GM19452 (cell line): ENCODE results near the gene ANKS1A.

Experiments used
- ATAC-seq: cut with Tn5 transposase; IDR thresholded peaks from one replicate; pipeline ENCODE4 v1.9.1; 2021; ENCODE audit not compliant: unreplicated experiment

Gene ANKS1A

DNA sequence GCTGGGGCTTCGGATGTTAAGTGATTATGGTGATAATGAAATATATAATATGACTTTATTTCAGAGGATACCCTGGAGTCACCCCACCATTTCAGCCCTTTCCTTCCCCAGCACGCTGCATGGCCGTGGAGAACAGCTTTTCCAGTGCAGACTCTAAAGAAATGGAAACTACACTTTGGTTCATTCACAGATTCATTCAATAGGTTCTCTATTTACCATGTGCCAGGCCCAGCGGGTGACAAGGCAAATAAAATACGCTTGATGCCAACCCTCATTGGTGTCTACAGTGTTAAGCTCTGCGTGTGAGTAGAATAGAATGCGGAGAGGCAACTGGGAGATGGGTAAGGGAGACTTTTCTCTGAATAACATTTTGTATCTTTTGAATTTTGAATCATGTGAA, 162.3 kb downstream of the ANKS1A start:
- ATAC-seq = no peak

DNA sequence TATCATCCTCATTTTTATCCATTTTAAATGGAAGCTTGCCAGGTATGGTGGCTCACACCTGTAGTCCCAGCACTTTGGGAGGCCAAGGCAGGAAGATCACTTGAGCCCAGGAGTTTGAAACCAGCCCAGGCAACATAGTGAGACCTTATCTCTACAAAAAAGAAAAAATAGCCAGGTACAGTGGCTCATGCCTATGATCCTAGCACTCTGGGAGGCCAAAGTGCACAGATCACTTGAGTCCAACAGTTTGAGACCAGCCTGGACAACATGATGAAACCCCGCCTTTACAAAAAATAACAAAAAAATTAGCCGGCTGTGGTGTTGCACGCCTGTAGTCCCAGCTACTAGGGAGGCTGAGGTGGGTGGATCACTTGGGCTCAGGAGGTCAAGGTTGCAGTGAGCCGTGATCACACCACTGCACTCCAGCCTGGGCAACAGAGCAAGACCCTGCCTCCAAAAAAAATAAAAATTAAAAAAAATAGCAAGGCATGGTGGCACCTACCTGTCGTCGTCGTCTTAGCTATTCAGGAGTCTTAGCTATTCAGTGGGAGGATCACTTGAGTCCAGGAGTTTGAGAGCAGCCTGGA, 163.0 kb downstream of the ANKS1A start:
- ATAC-seq = no peak

DNA sequence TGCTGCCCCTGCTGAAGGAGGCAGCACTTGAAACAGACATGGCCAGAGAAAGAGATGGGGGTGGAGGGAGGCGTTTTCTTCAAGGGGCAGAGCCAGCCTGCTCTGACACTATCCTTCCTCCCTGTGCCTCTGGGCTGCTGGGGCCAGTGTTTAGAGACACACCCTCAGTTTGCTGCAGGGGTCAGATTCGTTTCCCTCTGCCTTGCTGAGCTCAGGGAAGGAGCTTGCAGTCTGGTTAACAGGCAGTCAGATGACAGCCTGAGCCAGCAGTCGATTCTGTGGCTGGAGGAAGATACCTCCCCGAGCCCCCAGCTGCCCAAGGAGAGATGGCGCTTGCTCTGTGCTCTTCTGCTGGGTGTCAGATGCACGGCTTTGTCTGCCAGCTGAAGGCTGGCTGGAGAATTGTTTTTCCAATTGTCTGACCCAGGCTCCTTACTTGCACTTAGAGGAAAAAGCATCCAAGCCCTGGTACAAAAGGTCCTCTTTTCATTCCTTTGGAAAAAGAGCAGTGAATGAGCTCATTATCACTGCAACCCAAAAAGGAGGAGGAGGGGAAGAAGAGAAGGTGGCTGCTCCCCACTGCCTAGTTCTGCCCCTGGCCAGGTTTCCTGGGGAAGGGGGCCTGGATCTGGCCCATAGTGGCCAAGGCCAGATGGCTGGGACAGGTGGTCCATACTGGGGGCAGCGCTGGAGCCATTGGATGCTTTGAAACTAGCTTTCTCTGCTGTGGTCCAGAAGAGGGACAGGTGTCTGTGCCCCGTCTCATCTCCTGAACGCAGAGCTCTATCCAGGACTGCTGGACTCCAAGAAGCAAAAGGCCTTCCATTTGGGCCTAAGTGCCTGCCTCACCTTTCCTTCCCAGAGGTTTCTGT, 163.9 kb downstream of the ANKS1A start:
- no peak for ATAC-seq

DNA sequence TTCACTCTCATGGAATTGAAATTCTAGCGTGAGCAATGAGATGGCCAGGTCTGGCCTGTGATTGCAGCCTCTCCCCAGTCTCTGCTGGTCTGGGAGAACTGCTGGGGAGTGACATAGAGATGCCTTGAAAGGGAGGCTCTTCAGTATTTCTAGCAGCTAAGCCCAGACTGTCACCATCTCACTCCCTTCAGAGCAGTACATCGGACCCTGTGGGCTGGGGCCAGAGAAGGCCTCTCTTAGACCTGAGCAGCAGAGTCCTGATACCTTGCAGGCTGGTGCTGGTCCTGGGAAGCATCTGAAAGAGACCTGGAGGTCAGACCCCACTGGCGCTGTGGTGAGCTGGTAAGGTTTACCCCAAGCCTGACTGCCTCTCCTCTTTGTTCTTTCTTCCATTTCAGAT, 164.6 kb downstream of the ANKS1A start:
- ATAC-seq = no peak

DNA sequence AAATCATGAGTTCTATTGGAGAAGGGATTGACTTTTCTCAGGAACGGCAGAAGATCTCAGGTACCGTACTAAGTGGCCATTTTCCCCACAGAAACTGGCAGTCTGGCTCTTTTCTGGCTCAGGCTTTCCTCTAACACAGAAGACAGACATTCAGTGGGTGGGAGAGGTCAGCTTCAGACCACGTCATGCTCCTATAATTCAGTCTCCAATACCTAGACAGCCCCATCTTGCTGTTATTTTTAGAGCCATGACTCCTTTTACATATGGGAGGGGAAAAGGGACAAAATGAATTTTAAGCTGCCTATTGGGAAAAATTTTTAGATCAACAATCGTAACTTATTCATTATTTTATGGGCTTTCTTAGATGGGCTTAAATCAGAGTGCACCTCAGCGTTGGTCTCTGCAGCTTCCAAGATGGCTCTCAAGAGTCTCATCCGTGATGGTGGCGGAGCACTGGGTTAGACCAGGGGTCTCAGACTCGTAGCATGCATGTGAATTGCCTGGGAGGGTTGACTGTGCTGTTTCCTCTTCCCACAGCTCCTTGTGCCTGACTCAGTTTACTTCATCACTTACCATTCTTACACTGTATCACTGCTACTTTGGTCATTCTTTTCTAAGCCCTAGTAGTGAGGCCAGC, 165.2 kb downstream of the ANKS1A start:
- ATAC-seq = no peak

DNA sequence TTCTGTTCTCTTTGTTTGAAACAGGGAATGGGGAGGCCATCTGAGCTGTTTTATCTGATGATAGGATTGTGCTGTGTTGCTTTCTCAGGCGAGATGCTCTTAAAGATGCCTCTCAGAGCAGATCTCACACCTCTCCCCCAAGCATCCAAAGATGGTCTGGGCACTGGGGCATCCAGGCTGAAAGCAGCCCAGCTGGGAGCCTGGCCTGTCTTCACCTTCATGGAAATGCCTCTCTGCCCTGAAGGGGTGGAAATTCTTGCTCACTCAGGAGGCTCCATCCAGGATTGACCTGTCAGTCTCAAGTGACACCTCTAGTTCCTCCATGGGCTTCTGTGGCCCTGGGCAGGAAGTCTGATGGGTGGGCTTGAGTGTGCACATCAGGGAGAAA, 165.7 kb downstream of the ANKS1A start:
- ATAC-seq = no peak

DNA sequence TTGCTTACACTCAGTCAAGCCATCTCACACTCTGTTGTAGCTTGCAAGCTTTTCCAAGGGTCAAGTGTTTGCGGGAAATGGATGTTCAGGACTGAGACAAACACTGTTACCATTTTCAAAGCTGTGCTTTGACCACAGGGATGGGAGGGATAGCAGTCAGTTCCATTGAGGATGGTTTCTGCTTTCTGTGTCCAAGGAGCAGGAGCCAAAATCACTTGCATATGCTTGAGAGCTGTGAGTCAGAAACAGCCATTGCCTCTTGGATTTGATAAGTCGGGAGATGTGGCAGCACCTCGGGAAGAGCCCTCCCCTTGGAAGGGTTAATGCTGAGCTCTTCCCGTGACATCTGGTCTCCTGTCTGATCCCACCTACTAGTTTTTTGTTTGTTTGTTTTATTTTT, 166.8 kb downstream of the ANKS1A start:
- ATAC-seq = no peak

DNA sequence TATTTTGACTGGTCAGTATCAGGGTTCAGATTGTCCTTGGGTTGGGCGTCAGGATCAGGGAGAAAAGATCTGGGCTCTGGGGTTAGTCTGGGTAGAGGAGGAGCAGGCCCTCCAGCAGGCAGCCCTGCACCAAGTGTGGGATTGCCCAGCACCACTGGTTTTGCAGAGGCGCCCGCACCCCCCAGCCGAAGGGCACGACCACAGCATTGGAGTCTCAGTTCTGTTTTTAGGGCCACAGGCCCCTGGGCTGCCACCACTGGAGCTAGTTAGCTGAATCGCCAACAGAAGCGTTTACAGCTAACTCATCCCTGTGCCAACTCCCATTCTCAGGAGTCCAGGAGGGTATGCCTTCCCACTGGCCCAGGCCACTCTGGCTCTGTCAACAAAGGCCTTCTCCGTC, 167.9 kb downstream of the ANKS1A start:
- ATAC-seq = no peak

DNA sequence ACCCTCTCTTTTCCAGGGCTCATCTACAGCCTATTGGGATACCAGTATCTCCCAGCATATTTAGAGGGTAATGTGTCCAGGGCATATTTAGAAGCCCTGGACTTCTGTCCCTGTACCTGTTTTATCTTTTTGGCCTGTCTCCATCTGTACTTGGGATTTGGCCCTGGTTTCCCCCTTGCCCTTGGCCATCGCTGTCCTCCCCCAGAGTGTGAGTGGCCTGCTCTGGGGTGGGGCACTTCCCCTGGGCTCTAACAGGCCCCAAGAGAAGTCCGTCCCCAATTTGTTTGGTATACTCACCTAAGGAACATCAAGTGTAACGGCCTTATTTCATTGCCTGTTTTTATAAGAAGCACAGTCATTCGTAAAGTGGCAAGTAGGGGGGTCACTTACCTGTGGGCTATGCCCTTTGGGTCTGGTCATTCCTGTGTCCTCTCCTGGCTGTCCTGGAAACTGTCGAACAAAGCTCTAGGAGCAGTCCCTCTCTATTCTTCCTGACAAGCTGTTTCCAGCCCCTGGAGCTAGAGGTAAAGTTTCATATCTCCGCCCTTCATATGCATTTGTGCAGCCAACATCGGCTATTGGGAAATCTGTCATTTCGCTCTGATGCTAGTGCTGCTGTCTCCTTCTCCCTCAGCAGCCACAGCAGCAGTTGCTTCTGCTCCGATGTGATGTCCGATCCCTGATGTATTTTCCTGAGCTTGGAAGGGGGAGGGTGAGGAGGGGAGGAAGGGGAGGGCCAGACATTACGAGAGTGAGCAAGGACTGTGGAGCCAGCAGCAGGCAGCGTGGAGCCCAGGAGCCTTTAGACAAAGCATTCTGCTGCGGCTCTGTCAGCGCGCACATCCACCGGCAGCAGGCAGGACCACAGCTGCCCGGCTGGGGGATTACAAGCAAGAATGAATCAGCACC, 168.6 kb downstream of the ANKS1A start:
- no peak for ATAC-seq

DNA sequence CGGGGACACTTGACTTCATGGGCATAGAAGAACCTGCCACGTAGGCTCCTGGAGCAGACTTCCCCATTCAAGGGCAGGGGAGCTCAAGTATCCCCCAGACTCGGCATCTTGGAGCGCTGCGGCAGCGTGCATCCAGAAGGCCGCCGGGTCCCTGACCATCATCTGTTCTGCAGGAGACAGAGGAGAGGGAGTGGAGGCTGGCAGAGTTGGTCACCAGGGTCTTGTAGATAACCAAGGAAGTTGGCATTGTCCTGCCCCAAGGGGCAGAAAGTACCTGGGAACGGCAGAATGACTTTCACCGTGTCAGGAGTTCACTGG, 169.3 kb downstream of the ANKS1A start:
- ATAC-seq = no peak

DNA sequence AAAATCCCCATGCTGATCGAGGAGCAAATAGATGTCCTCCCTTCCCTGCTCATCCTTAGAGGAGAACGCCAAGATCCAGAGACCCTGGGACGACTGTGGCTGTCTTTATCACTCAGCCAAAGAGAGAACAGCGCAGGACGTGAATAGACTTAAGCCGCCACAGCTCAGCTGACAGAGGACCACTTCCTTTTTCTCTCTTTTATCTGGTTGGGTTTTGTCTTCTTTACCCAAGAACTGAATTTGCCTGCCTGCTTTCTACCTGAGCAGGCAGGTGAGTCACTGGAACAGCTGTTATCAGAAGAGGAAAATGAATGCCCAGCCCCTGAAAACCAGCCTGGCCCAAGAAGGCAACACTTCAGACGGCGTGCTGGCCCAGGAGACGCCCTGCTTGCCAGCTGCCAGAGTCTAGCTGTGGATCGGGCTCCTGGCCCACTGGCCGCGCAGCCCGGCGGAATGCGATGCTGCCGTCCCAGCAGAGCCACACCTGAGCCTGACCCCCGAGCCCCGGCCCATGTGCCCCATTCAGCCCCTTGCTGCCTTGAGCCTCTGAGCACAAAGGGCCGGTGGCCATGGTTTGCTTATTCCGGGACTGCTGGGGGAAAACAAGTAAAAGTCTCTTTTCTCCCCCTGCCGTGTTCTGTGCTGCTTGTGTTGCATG, 169.9 kb downstream of the ANKS1A start:
- ATAC-seq = no peak

DNA sequence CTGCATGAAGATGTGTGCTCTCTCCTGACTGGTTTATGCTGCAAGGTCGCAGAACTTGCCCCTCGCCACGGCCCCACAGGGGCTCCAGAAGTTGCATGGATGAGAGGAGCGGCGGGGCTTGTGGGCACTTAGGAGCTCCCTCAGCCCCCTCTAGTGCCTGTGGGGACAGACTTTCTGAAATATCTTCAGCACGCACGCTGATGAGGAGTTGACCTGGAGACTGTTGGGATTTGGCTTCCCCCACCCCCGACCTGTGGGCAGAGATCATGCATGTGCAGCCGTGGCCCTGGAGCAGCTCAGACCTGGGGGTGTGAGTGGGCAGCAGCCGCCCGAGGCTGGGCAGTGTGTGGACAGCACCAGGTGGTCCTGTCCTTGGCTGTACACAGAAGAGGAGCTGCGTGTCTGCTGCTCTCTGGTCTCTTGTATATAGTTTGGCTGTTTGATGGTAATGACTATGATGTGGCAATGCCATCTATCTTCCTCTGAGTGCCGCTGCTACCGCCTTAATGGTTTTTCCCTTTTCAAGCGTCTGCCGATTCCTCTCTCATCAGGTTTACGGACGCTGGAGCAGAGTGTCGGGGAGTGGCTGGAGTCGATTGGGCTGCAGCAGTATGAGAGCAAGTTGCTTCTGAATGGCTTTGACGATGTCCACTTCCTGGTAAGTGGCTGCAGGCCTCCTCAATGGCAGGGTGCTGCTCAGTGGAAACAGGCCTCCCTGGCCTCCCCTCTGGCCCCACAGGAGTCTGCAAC, 170.7 kb downstream of the ANKS1A start:
- ATAC-seq = no peak

DNA sequence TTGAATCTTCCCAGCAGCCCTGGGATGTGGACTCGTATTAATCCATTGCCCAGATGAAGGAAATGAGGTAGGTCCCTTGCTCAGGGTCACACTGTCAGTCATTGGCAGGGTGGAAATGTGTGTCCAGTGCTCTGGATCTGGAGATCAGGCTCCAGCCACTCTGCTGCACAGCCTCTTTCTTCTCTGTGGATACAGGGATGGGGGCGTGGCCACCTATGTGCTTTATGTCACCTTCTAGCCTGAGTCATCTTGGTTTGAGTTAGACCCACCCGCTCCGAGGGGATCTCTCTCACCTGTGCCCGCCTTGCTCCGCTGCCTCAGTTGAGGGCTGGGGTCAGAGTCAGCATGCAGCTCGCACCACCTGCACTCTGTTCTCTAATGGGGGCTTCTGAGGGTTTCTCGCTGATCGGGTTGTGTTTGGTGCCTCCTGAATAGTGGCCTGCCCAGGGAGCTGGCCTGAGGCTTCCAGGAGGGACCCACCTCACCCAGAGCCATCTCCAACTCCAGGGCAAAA, 172.1 kb downstream of the ANKS1A start:
- no peak for ATAC-seq

DNA sequence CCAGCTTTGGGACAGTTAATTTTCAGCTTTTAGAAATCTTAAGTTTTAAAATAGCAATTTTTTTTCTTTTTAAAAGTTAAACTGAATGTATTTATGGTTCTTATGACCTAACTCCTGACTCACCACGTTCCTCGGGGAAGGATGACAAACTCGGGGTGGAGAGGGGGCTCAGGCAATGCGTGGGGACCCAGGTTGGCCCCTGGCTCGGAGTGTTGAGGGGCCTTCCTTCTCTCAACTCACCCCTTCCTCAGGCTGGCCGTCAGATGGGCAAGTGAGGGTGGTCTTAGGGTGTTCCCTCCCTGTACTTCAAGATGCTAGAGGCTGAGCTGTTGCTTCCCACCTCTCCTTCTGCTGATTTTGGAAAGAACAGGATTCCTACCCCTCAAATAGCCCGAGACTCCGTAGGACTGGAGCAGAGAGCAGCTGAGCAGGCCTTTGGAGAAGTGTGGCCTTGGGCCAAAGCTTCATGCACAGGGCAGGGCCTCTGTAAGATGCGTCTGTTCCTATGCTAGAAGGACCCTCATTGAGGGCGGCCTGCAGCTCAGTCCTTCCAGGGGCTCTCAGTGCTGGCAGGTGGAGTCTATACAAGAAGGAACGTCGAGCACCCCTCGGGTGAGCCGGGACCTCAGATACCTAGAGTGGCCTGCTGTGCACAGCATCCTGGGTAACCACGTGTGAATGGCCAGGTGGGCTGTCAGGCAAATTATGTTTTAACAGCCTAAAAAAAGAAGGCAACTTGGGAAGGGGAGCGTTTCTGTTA, 172.8 kb downstream of the ANKS1A start:
- ATAC-seq = no peak

DNA sequence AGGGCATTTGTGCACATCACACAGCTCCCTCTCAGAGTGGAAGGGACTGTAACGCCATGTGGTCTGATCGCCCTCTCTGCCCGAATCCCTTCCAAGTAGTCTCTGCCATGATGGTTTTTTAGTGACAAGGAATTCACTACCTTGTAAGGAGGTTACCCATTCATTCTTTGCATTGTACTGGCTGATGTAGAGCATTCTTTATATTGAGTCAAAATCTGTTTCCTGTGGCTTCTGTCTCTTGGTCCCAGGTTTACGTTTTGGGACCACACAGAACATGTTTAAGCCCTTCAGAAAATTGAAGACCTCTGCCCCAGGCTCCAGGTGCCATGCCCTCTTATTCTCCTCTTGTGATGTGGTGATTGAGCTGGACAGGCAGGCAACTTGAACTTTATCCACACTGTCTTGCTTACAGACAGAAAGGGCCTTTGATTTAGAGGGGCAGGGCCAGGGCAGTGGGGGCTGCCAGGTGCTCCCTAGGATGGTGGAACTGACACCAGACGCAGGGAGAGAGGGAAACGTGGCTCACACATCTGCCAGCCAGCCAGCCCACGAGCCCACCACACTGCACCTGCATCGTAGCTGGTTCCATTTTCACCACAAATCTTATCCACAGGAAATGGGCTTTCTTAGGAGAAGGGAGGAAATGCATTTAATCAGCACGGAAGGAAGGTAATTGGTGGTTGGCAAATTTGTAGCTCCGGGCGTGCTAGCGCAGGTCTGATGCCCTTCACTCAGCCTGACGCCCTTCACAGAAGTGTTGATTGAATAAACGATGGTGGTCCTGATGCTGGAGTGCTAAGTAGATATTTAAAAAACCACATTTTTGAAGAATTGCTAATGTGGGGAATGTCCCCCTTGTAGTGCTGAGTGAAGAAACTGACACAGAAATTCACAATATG, 173.9 kb downstream of the ANKS1A start:
- ATAC-seq = no peak

DNA sequence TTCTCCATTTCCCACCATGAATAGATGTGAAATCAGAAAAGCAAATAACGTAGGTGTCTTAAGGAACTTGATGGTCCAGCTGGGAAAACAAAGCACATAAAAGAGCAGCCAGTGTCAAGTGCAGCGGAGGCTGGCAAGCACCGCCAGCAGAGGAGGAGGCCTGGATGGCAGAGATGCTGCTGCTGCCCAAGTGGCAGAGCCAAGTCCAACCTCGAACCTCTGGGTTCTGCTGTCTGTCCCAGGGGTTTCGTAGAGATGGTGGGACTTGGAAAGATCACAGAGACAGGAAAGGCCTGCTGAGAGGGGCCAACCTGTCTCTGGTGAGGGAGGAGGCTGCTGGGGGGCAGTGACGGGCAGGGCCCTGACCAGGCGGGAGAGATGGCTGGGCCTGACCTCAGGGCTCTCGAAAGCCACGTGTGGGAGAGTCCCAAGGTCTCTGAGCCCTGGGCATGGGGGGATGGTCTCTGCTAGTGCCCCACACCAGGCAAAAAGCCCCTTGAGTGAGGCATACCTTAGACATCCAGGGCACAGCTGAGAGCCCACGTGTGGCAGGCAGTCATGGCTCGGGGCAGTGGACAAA, 174.7 kb downstream of the ANKS1A start:
- no peak for ATAC-seq

DNA sequence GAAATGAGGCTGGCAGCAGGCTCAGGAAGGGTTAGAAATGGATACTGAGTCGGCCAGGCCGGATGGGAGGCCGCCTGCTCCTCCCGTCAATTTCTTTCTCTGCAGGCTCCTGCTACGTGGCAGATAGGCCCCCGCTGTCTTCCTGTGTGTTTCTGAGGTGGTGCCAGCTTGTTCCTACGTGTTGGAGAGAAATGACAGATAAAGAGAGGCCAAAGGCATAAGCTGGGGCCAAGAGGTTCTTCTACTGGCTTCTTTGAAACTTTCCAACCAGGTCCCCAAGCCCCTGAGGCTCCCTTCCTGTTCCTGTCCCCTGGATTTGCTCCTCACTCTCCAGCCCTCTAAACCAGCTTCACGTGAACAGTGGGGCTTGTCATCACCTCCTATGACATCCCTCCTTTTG, 175.2 kb downstream of the ANKS1A start:
- ATAC-seq = no peak
